H1 (cell line): Measurements from ENCODE around the gene VEPH1. TPM values are rescaled to one million over a fixed set of nuclear protein-coding genes. Genes with fewer than 3 reads are reported as not detected.

Source experiments
- TEAD4 ChIP-seq: IDR thresholded peaks from 2 replicates; pipeline ENCODE4 v1.6.1; 2012; ENCODE audit warnings: low read depth, low read length, inconsistent platforms, mixed read lengths
- YY1 ChIP-seq: IDR thresholded peaks from 2 replicates; pipeline ENCODE4 v1.6.1; 2011; ENCODE audit warnings: low read depth, mild to moderate bottlenecking, low read length
- polyA plus RNA-seq, 7 experiments: library from polyadenylated mRNA; depleted of rRNA in 3 of 7; stranded (reverse) in 5 of 7; unstranded in 2 of 7; fragments of >200 nt in 5 of 7; fragments of 200-250 nt in 2 of 7; gene quantifications; 1 replicate in 5 of 7; 2 replicates in 1 of 7; 4 replicates in 1 of 7; pipeline versions ENCODE4 v1.2.1 to v1.2.3, GENCODE V29; 2011 to 2013; ENCODE audit warnings: missing spikeins in 2 of 7, mixed read lengths in 2 of 7
- total RNA-seq: library from RNA; stranded (reverse); fragmentation: NEBNext Ultra II Directional; extraction: Animal tissue kit (Norgen Biotek cat#: 25700); gene quantifications from 2 replicates; pipeline ENCODE4 v1.2.1, GENCODE V29; 2021
- TF ChIP-seq, protein P1 (sequence below): IDR thresholded peaks from 2 replicates; pipeline ENCODE4 v1.6.1; 2012; ENCODE audit warnings: inconsistent platforms

Gene VEPH1
- total and polyA plus RNA-seq, 2 of the 8 experiments (the other 6 are each of a cell fraction or from before 2014, with no cell fraction given) = 12.0 to 18.3 TPM

- TF ChIP-seq TEAD4 (no peak), YY1 (no peak)
- TF ChIP-seq, protein P1, sequence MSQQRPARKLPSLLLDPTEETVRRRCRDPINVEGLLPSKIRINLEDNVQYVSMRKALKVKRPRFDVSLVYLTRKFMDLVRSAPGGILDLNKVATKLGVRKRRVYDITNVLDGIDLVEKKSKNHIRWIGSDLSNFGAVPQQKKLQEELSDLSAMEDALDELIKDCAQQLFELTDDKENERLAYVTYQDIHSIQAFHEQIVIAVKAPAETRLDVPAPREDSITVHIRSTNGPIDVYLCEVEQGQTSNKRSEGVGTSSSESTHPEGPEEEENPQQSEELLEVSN = no peak
These were observed 59.1 kb downstream of the VEPH1 start (continued) for GRCh38 chr3:157443905-157444796.
